IgD-negative memory B cell (primary cell): ENCODE data around the gene CST11. TPM values are rescaled to one million over a fixed set of nuclear protein-coding genes. Genes with fewer than 3 reads are reported as not detected.

Experiments
- H3K27ac Mint-ChIP-seq, 3 donors: one replicate each; pipeline ENCODE4 v1.8.0; 2020 to 2022; ENCODE audit warnings: mild to moderate bottlenecking in 3 of 3, mixed read lengths in 3 of 3, moderate library complexity in 1 of 3
- H3K27me3 Mint-ChIP-seq: one replicate; pipeline ENCODE4 v1.8.0; 2021; ENCODE audit warnings: mixed read lengths
- H3K36me3 Mint-ChIP-seq: one replicate; pipeline ENCODE4 v1.8.0; 2020; ENCODE audit warnings: mild to moderate bottlenecking, mixed read lengths
- H3K4me1 Mint-ChIP-seq, 3 donors: one replicate each; pipeline ENCODE4 v1.8.0; 2020 to 2022; ENCODE audit warnings: mixed read lengths in 3 of 3, mild to moderate bottlenecking in 1 of 3
- H3K4me3 Mint-ChIP-seq, 4 donors: one replicate each; pipeline ENCODE4 v1.8.0; 2020 to 2022; ENCODE audit warnings: mild to moderate bottlenecking in 4 of 4, mixed read lengths in 4 of 4, moderate library complexity in 3 of 4
- H3K9me3 Mint-ChIP-seq, 3 donors: one replicate each; pipeline ENCODE4 v1.8.0; 2020 to 2021; ENCODE audit warnings: mixed read lengths in 3 of 3, mild to moderate bottlenecking in 1 of 3
- polyA plus RNA-seq: library from polyadenylated mRNA; unstranded; fragments of 300-500 nt; fragmentation: Illumina TruSeq; gene quantifications from one replicate; pipeline ENCODE4 v1.2.3, GENCODE V29; 2021

The CST11 gene
- polyA plus RNA-seq, 1 donor from 2014 or later, result not detected

DNA sequence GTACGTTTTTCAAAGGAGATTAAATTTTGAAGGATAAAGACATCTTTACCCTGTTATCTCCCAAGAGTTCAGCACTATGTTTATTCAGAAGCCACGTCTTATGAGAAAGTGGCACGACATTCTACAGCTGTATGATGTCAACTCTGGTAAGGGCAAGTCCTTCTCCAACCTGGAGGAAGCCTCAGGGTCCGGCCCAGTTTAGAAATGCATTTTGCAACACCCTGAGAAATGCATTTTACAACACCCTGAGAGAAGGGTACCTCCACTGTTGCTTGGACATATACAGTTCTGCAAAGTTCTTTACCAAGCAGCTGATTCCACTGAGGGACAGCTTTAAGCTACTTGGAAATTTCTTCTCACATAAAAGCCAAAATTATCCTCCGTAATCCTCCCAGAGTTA, 48.9 kb downstream of the CST11 start:
- H3K9me3 Mint-ChIP-seq, result no peaks in the 10 kb centered on the region
- H3K27ac Mint-ChIP-seq, result no peak overlapping the region
- no peak overlapping the region for H3K4me3 Mint-ChIP-seq
- peaks cover 2% of the 10 kb centered on the region for H3K36me3 Mint-ChIP-seq
- H3K4me1 Mint-ChIP-seq, result peaks cover 14 to 17% (median 14%) of the 10 kb centered on the region in 3 donors
- no peaks in the 10 kb centered on the region for H3K27me3 Mint-ChIP-seq

DNA sequence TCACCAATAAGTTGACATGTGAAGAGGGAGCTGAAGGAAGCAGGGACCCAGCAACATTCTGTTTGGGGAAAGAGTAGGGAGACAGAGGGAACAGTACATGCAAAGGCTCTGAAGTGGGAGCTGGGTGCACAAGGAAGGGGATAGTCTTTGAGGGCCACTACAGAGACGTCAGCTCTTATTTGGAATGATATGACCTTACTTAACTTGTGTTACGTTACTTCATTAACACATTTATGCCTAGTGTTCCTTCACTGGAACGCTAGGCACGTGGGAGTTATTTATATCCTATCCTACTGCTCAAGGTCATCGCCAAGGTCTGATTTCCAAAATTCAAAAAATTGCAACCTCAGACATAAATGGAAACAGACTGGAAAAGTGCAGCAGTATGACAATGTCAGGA, 51.6 kb downstream of the CST11 start:
- Mint-ChIP-seq H3K27ac (peak overlapping the region in 1 of 3 donors; percentile 43), H3K4me1 (peaks cover 3 to 4% (median 4%) of the 10 kb centered on the region in 3 donors)

More for the DNA sequence above, 51.6 kb downstream of the CST11 start:
- H3K4me3 Mint-ChIP-seq, result peak overlapping the region in 1 of 4 donors; percentile 57
- peaks cover 4% of the 10 kb centered on the region for H3K36me3 Mint-ChIP-seq
- no peaks in the 10 kb centered on the region for H3K9me3 Mint-ChIP-seq
- no peaks in the 10 kb centered on the region for H3K27me3 Mint-ChIP-seq

Other genes starting within 250 kb of the CST11 start
- 62.1 TPM for gene NXT1, start 102.1 kb downstream of the CST11 start, polyA plus RNA-seq
- gene GZF1, start 90.7 kb downstream of the CST11 start, polyA plus RNA-seq, result 5.9 TPM
- 5.8 TPM for gene NAPB, start 31.4 kb downstream of the CST11 start, polyA plus RNA-seq
- gene CSTL1, start 13.2 kb downstream of the CST11 start, polyA plus RNA-seq, result not detected
- not detected for gene CST8, start 38.2 kb upstream of the CST11 start, polyA plus RNA-seq
- not detected for gene CST9L, start 115.6 kb upstream of the CST11 start, polyA plus RNA-seq
- gene CST9, start 153.0 kb upstream of the CST11 start, polyA plus RNA-seq, result not detected
- 5.9 TPM for gene CST3, start 185.1 kb upstream of the CST11 start, polyA plus RNA-seq
- not detected for gene CST4, start 236.2 kb upstream of the CST11 start, polyA plus RNA-seq